Cardiac muscle cell (in vitro differentiated cells and primary cell): ENCODE data around the gene PRKCB. TPM values are rescaled to one million over a fixed set of nuclear protein-coding genes. Genes with fewer than 3 reads are reported as not detected.

Experiments used
- DNase-seq, 2 donors: peaks; one replicate each; pipeline versions ENCODE4 v3.0.0 to v3.0.0-alpha.2; 2010 to 2017; ENCODE audit warnings: low read depth in 1 of 2, low spot score in 1 of 2
- H3K27ac ChIP-seq: fragments of 200-600 bp; sonication (generic); 2 replicates; pipeline ENCODE4 v1.5.1; 2016
- H3K27me3 ChIP-seq: fragments of 200-600 bp; sonication (generic); 2 replicates; pipeline ENCODE4 v1.6.0; 2016; ENCODE audit warnings: control low read depth
- H3K36me3 ChIP-seq: fragments of 200-600 bp; sonication (generic); 2 replicates; pipeline ENCODE4 v1.5.1; 2016; ENCODE audit warnings: control low read depth
- H3K4me1 ChIP-seq: fragments of 200-600 bp; sonication (generic); 2 replicates; pipeline ENCODE4 v1.8.1; 2017; ENCODE audit warnings: low read depth, mild to moderate bottlenecking, mixed run types
- H3K4me3 ChIP-seq: fragments of 200-600 bp; sonication (generic); 2 replicates; pipeline ENCODE4 v1.5.1; 2016; ENCODE audit warnings: mild to moderate bottlenecking
- H3K9me3 ChIP-seq: fragments of 200-600 bp; sonication (generic); 2 replicates; pipeline ENCODE4 v1.5.1; 2017; ENCODE audit warnings: low read depth, mild to moderate bottlenecking, control low read depth
- CTCF ChIP-seq: IDR thresholded peaks from 2 replicates; pipeline ENCODE4 v1.5.1; 2012; ENCODE audit warnings: low read depth, mild to moderate bottlenecking, low read length
- polyA plus RNA-seq: library from polyadenylated mRNA; unstranded; fragments of >200 nt; fragmentation: Nextera tagmentation; extraction: Ambion mirVana; gene quantifications from 2 replicates; pipeline ENCODE4 v1.2.1, GENCODE V29; 2016
- total RNA-seq: library from RNA; depleted of rRNA; stranded (reverse); fragments of >200 nt; gene quantifications from 2 replicates; pipeline ENCODE4 v1.2.3, GENCODE V29; 2016

PRKCB gene
- total and polyA plus RNA-seq, 2 experiments from 2014 or later: 0.66 to 1.5 TPM

- Histone ChIP-seq H3K4me3 (no peak overlapping the region), H3K36me3 (no peaks in the 10 kb centered on the region), H3K27me3 (peaks cover 3% of the 10 kb centered on the region), H3K27ac (no peak overlapping the region), H3K9me3 (no peaks in the 10 kb centered on the region), H3K4me1 (no peaks in the 10 kb centered on the region)
- no peak for TF ChIP-seq CTCF
- no peak for DNase-seq
These were observed 169.8 kb downstream of the PRKCB start for GRCh38 chr16:24005577-24005976.

GRCh38 chr16:24007391-24007790, 171.6 kb downstream of the PRKCB start:
- no peak for TF ChIP-seq CTCF
- Histone ChIP-seq H3K27me3 (peaks cover 3% of the 10 kb centered on the region), H3K9me3 (no peaks in the 10 kb centered on the region), H3K4me3 (no peak overlapping the region), H3K36me3 (no peaks in the 10 kb centered on the region), H3K27ac (no peak overlapping the region), H3K4me1 (no peaks in the 10 kb centered on the region)
- DNase-seq: no peak

GRCh38 chr16:24007934-24008333, 172.2 kb downstream of the PRKCB start:
- Histone ChIP-seq H3K27me3 (peaks cover 3% of the 10 kb centered on the region), H3K4me1 (no peaks in the 10 kb centered on the region), H3K27ac (no peak overlapping the region), H3K9me3 (no peaks in the 10 kb centered on the region), H3K4me3 (no peak overlapping the region), H3K36me3 (no peaks in the 10 kb centered on the region)
- no peak for DNase-seq
- no peak for TF ChIP-seq CTCF

- H3K4me1 ChIP-seq: no peaks in the 10 kb centered on the region
- peaks cover 3% of the 10 kb centered on the region for H3K27me3 ChIP-seq
- no peaks in the 10 kb centered on the region for H3K36me3 ChIP-seq
- no peak for DNase-seq
- H3K27ac ChIP-seq: no peak overlapping the region
- H3K4me3 ChIP-seq: no peak overlapping the region
- H3K9me3 ChIP-seq: no peaks in the 10 kb centered on the region
- TF ChIP-seq CTCF: no peak
These were observed 173.3 kb downstream of the PRKCB start for GRCh38 chr16:24009098-24009497.

GRCh38 chr16:24009955-24010354, 174.2 kb downstream of the PRKCB start:
- Histone ChIP-seq H3K36me3 (no peaks in the 10 kb centered on the region), H3K27ac (no peak overlapping the region), H3K4me3 (no peak overlapping the region), H3K27me3 (peaks cover 3% of the 10 kb centered on the region), H3K4me1 (no peaks in the 10 kb centered on the region), H3K9me3 (no peaks in the 10 kb centered on the region)
- DNase-seq: no peak
- no peak for TF ChIP-seq CTCF
